SK-N-SH (cell line): ENCODE data around the gene UGGT2. TPM values are rescaled to one million over a fixed set of nuclear protein-coding genes. Genes with fewer than 3 reads are reported as not detected.

Experiments
- CTCF ChIA-PET: fragments of 300-600, 350-600 bp; formaldehyde crosslinking; extraction: SDS; loops from one replicate; lab custom pipeline; 2021; lab: Yijun Ruan, JAX
- POLR2A ChIA-PET: fragments of 350-600 bp; sonication (Branson Sonifier 250); formaldehyde crosslinking; extraction: SDS; loops from one replicate; lab custom pipeline; 2020; ENCODE audit warnings: antibody characterized with exemption, inconsistent platforms; lab: Yijun Ruan, JAX
- DNase-seq: peaks from one replicate; pipeline ENCODE4 v3.0.0; 2012
- H2AFZ ChIP-seq: fragments of 200-600 bp; sonication (generic); 2 replicates; pipeline ENCODE4 v1.8.1; 2016; ENCODE audit warnings: antibody characterized with exemption, mild to moderate bottlenecking, low read depth
- H3F3A ChIP-seq: fragments of 200-600 bp; sonication (generic); replicated peaks from 2 replicates; pipeline ENCODE3; 2016; ENCODE audit warnings: antibody characterized with exemption, mild to moderate bottlenecking; ENCODE audit not compliant: insufficient read depth
- H3K27ac ChIP-seq, 2 experiments: fragments of 200-500 bp in 1 of 2; fragments of 200-600 bp in 1 of 2; sonication (Bioruptor generic) in 1 of 2; sonication (generic), shearing (Covaris generic) in 1 of 2; 2 replicates each; pipeline versions ENCODE4 v1.5.1 to v1.6.1; 2014 to 2016; ENCODE audit warnings: low read depth in 2 of 2, inconsistent platforms in 1 of 2, low read length in 1 of 2, mild to moderate bottlenecking in 1 of 2, mixed read lengths in 1 of 2
- H3K27me3 ChIP-seq: fragments of 200-600 bp; sonication (generic), shearing (Covaris generic); 2 replicates; pipeline ENCODE4 v1.6.1; 2016; ENCODE audit warnings: mixed run types; ENCODE audit not compliant: insufficient read depth
- H3K36me3 ChIP-seq, 2 experiments: fragments of 200-500 bp in 1 of 2; fragments of 200-600 bp in 1 of 2; sonication (Bioruptor generic) in 1 of 2; sonication (generic) in 1 of 2; replicated peaks in 1 of 2; 2 replicates each; pipeline versions ENCODE3 to v1.5.1; 2014 to 2016; ENCODE audit warnings: low read length in 1 of 2, mild to moderate bottlenecking in 1 of 2; ENCODE audit not compliant: insufficient read depth in 2 of 2, control insufficient read depth in 1 of 2
- H3K4me1 ChIP-seq, 2 experiments: fragments of 200-500 bp in 1 of 2; fragments of 200-600 bp in 1 of 2; sonication (Bioruptor generic) in 1 of 2; sonication (generic), shearing (Covaris generic) in 1 of 2; 2 replicates each; pipeline versions ENCODE4 v1.5.1 to v1.6.1; 2014 to 2016; ENCODE audit warnings: low read depth in 1 of 2, low read length in 1 of 2, mixed run types in 1 of 2; ENCODE audit not compliant: insufficient read depth in 2 of 2, control insufficient read depth in 1 of 2
- H3K4me2 ChIP-seq: fragments of 200-600 bp; sonication (generic), shearing (Covaris generic); 2 replicates; pipeline ENCODE4 v1.6.1; 2017; ENCODE audit warnings: mixed run types
- H3K4me3 ChIP-seq, 2 experiments: fragments of 200-500 bp in 1 of 2; fragments of 200-600 bp in 1 of 2; sonication (Bioruptor generic) in 1 of 2; sonication (generic), shearing (Covaris generic) in 1 of 2; 2 replicates each; pipeline versions ENCODE4 v1.5.1 to v1.8.1; 2014 to 2016; ENCODE audit warnings: low read depth in 2 of 2, inconsistent platforms in 1 of 2, low read length in 1 of 2, mild to moderate bottlenecking in 1 of 2, mixed read lengths in 1 of 2, moderate library complexity in 1 of 2
- H3K79me2 ChIP-seq: fragments of 200-600 bp; sonication (generic); 2 replicates; pipeline ENCODE4 v1.8.1; 2017; ENCODE audit warnings: mild to moderate bottlenecking; ENCODE audit not compliant: insufficient read depth
- H3K9ac ChIP-seq: fragments of 200-600 bp; sonication (generic); 2 replicates; pipeline ENCODE4 v1.6.1; 2017; ENCODE audit warnings: mixed run types
- H3K9me2 ChIP-seq: fragments of 200-600 bp; sonication (generic); 2 replicates; pipeline ENCODE4 v1.6.1; 2017; ENCODE audit warnings: mixed run types
- H3K9me3 ChIP-seq: fragments of 200-600 bp; sonication (generic); 2 replicates; pipeline ENCODE4 v1.6.1; 2017; ENCODE audit warnings: mixed run types, mild to moderate bottlenecking, moderate library complexity
- H4K20me1 ChIP-seq: fragments of 200-600 bp; sonication (generic); 2 replicates; pipeline ENCODE4 v1.6.1; 2017; ENCODE audit warnings: mild to moderate bottlenecking, mixed run types; ENCODE audit not compliant: insufficient read depth
- CHD2 ChIP-seq: fragments of 150-350 bp; IDR thresholded peaks from 2 replicates; pipeline ENCODE4 v1.6.1; 2018; ENCODE audit warnings: low read length; ENCODE audit not compliant: partially characterized antibody
- EP300 ChIP-seq, 2 experiments: IDR thresholded peaks; 2 replicates each; pipeline versions ENCODE4 v1.4.0 to v1.6.1; 2012; ENCODE audit warnings: borderline replicate concordance in 1 of 2, low read depth in 1 of 2, low read length in 1 of 2
- MXI1 ChIP-seq: IDR thresholded peaks from 2 replicates; pipeline ENCODE4 v1.6.1; 2012; ENCODE audit warnings: mild to moderate bottlenecking, low read depth, low read length, improper control_type of control experiment
- SIN3A ChIP-seq: IDR thresholded peaks from 2 replicates; pipeline ENCODE4 v1.6.1; 2012; ENCODE audit warnings: low read depth, mild to moderate bottlenecking, low read length, moderate library complexity, borderline replicate concordance
- TAF1 ChIP-seq: IDR thresholded peaks from 2 replicates; pipeline ENCODE4 v1.6.1; 2012; ENCODE audit warnings: low read depth, mild to moderate bottlenecking, low read length, moderate library complexity, borderline replicate concordance
- TEAD4 ChIP-seq: IDR thresholded peaks from 2 replicates; pipeline ENCODE4 v1.4.0; 2012; ENCODE audit warnings: mild to moderate bottlenecking, borderline replicate concordance; ENCODE audit not compliant: insufficient read depth
- WGBS: methylation state at CpG from one replicate; pipeline ENCODE4 v1.1.6; 2017; ENCODE audit warnings: low lambda C conversion rate; 5-methylcytosine and 5-hydroxymethylcytosine counted together
- polyA plus RNA-seq, 3 experiments: library from polyadenylated mRNA; depleted of rRNA; stranded (reverse); fragments of >200 nt; gene quantifications; 2 replicates each; pipeline ENCODE4 v1.2.3, GENCODE V29; 2012
- TF ChIP-seq, protein P1 (sequence below): fragments of 200-600 bp; sonication (generic); IDR thresholded peaks from 2 replicates; pipeline ENCODE4 v1.6.1; 2017; ENCODE audit warnings: antibody characterized with exemption, mild to moderate bottlenecking, moderate library complexity

UGGT2 gene
- polyA plus RNA-seq, 1 of the 3 experiments (the other 2 are of a cell fraction) = 13.3 TPM

DNA sequence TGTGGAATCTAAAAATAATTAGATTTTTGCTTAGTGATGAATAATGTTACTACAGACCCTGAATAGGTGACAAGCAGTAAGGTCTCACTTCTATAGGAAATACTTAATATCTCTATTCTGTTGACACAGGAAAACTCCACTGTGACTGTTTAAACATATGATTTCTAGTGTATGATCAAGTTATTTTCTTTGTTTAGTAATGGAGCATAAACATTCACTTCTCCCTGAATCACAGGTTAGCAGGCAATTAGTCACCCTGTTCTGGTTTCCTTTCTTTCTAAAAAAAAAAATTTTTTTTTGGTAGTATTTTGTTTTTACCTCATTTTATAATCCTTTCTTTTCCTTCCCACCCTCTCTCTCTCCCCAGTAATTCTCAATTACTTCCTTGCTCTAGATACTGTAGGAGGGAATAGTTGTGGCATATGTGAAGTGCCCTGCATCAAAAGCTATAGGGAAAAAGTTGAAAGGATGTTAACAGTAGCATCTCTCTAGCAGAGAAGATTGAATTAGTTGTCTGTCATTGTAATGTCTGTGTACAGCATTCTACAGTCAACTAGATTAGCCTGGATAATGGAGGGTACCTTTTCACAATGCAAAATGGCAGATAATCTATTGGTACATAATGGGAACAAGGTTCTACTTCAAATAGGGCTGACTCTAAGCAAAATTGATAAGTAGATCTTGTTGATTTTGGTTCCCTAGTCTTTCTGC lies 40.2 kb upstream of the UGGT2 start:
- Histone ChIP-seq H3F3A (no peaks in the 10 kb centered on the region), H3K79me2 (no peaks in the 10 kb centered on the region; the same call in 1 of the 2 replicates), H3K27me3 (peaks cover 34% of the 10 kb centered on the region), H3K9me3 (no peaks in the 10 kb centered on the region), H3K4me3 (no peak overlapping the region), H3K27ac (no peak overlapping the region), H4K20me1 (no peaks in the 10 kb centered on the region), H3K36me3 (no peaks in the 10 kb centered on the region), H3K9ac (no peak overlapping the region), H3K4me1 (peaks cover 0 to 7% of the 10 kb centered on the region in 2 experiments; a peak in 1 of 4 replicates), H2AFZ (no peak overlapping the region), H3K9me2 (no peaks in the 10 kb centered on the region), H3K4me2 (no peak overlapping the region)
- TF ChIP-seq SIN3A (no peak), EP300 (IDR thresholded peaks at IDR 0.05; ENCODE audit: borderline replicate concordance in 1 of 2, low read depth in 1 of 2, low read length in 1 of 2) (no peak), MXI1 (no peak), TEAD4 (no peak), TAF1 (no peak)
- TF ChIP-seq, protein P1, sequence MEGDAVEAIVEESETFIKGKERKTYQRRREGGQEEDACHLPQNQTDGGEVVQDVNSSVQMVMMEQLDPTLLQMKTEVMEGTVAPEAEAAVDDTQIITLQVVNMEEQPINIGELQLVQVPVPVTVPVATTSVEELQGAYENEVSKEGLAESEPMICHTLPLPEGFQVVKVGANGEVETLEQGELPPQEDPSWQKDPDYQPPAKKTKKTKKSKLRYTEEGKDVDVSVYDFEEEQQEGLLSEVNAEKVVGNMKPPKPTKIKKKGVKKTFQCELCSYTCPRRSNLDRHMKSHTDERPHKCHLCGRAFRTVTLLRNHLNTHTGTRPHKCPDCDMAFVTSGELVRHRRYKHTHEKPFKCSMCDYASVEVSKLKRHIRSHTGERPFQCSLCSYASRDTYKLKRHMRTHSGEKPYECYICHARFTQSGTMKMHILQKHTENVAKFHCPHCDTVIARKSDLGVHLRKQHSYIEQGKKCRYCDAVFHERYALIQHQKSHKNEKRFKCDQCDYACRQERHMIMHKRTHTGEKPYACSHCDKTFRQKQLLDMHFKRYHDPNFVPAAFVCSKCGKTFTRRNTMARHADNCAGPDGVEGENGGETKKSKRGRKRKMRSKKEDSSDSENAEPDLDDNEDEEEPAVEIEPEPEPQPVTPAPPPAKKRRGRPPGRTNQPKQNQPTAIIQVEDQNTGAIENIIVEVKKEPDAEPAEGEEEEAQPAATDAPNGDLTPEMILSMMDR = no peak
- ChIA-PET POLR2A (no interaction called here), CTCF (interaction anchor here (0.7 to 1.3 kb wide), 3 partner anchors 21 to 864 kb away, joined by 3 read pairs; no protein-coding TSS in a partner anchor)
- no peak for DNase-seq

DNA sequence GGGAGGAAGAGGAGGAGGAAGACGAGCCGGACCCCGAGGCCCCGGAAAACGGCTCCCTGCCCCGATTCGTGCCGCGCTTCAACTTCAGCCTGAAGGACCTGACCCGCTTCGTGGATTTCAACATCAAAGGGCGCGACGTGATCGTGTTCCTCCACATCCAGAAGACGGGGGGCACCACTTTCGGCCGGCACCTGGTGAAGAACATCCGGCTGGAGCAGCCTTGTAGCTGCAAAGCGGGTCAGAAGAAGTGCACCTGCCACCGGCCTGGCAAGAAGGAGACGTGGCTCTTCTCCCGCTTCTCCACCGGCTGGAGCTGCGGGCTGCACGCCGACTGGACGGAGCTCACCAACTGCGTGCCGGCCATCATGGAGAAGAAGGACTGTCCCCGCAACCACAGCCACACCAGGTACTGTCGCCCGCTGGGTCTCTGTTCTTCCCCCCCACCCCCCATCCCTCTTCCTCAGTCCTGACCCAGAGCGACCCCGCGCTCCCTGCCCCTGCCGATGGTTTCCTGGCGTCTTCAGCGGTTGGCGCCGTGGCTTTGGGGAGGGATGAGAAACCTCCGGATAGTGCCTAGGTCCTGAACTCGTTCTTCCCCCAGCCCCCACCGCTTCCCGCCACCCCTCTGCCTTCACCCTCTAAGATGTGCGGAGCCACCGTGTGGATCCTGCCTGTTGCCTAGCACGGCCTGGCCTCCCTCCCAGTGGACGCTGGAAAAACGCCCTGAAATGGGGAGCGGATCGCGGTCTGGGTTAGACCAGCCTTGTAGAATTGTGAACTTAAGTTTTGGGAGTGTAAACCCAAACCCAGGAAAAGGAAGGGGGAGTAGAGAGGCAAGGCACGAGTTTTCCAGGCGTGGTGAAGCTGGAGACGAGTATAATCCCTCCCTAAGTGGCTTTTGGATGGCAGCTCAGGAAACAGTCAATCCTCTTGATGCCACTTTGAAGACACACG lies 38.2 kb upstream of the UGGT2 start:
- Histone ChIP-seq H3K4me2 (no peak overlapping the region), H3K36me3 (no peaks in the 10 kb centered on the region), H3K27me3 (peaks cover 34% of the 10 kb centered on the region), H2AFZ (no peak overlapping the region), H3K79me2 (no peaks in the 10 kb centered on the region; the same call in 1 of the 2 replicates), H3F3A (no peaks in the 10 kb centered on the region), H3K9me3 (no peaks in the 10 kb centered on the region), H3K27ac (no peak overlapping the region), H3K4me3 (peak overlapping the region in 1 of 2 experiments; percentile 53; a peak in 2 of 4 replicates), H3K4me1 (peaks cover 0 to 7% of the 10 kb centered on the region in 2 experiments; a peak in 1 of 4 replicates), H4K20me1 (no peaks in the 10 kb centered on the region), H3K9ac (no peak overlapping the region), H3K9me2 (no peaks in the 10 kb centered on the region)
- TF ChIP-seq CHD2 = no peak
- POLR2A ChIA-PET = no interaction called here
- DNase-seq = peak; percentile 46
- 14% methylated on average over 26 of the region's 57 CpGs for whole genome bisulfite sequencing
- CTCF ChIA-PET = interaction anchor here (0.5 to 1.2 kb wide), 2 partner anchors 71 to 129 kb away, joined by 3 read pairs; no protein-coding TSS in a partner anchor
